K562 (cell line): Measurements from ENCODE around the gene DNAJA1. TPM values are rescaled to one million over a fixed set of nuclear protein-coding genes. Genes with fewer than 3 reads are reported as not detected.

Source experiments
- JUN ChIP-seq, 2 experiments: sonication (generic) in 1 of 2; formaldehyde crosslinking in 1 of 2; IDR thresholded peaks; 2 replicates each; pipeline versions ENCODE4 v1.6.1 to v1.8.0; 2012 to 2022; ENCODE audit warnings: borderline replicate concordance in 2 of 2, mild to moderate bottlenecking in 2 of 2, improper control_type of control experiment in 1 of 2, low read depth in 1 of 2, low read length in 1 of 2, missing genetic modification reagents in 1 of 2
- KDM5B ChIP-seq: fragments of 200-600 bp; sonication (generic); IDR thresholded peaks from 2 replicates; pipeline ENCODE4 v1.6.1; 2012; ENCODE audit warnings: low read depth, mild to moderate bottlenecking, moderate library complexity, low read length, control low read depth, inconsistent platforms; ENCODE audit not compliant: insufficient replicate concordance
- MECOM ChIP-seq: fragments of 250-450 bp; sonication (Bioruptor Pico); IDR thresholded peaks from 2 replicates; pipeline ENCODE4 v1.8.0; 2022; ENCODE audit warnings: inconsistent platforms
- TRIM24 ChIP-seq, 2 experiments: fragments of 450-650 bp; IDR thresholded peaks; 2 replicates each; pipeline ENCODE4 v1.6.1; 2016
- ZEB2 ChIP-seq: fragments of 450-650 bp; IDR thresholded peaks from 2 replicates; pipeline ENCODE4 v1.6.1; 2016
- polyA plus RNA-seq, 8 experiments: library from polyadenylated mRNA; depleted of rRNA in 4 of 8; stranded (reverse) in 5 of 8; unstranded in 3 of 8; fragments of >200 nt; fragmentation: Nextera tagmentation in 2 of 8; fragmentation: Illumina TruSeq in 1 of 8; extraction: Ambion mirVana in 2 of 8; extraction: Trizol in 1 of 8; gene quantifications; 2 replicates each; pipeline versions ENCODE4 v1.2.1 to v1.2.3, GENCODE V29; 2011 to 2014; ENCODE audit warnings: inconsistent platforms in 1 of 8, missing spikeins in 1 of 8
- total RNA-seq, 7 experiments: library from RNA; depleted of rRNA in 6 of 7; stranded (reverse); fragments of >200 nt in 6 of 7; fragmentation: Illumina TruSeq in 2 of 7; extraction: Trizol in 2 of 7; gene quantifications; 2 replicates each; pipeline versions ENCODE4 v1.2.1 to v1.2.3, GENCODE V29; 2011 to 2021; ENCODE audit warnings: low replicate concordance in 1 of 7
- TF ChIP-seq, protein P1 (sequence below): fragments of 200-600 bp; sonication (generic); IDR thresholded peaks from one replicate; pipeline ENCODE4 v1.6.1; 2012; ENCODE audit warnings: mild to moderate bottlenecking, low read depth, low read length, inconsistent platforms
- TF ChIP-seq, protein P2 (sequence below): fragments of 450-650 bp; IDR thresholded peaks from 2 replicates; pipeline ENCODE4 v1.6.1; 2014; ENCODE audit warnings: low read depth, mild to moderate bottlenecking, moderate library complexity, borderline replicate concordance

DNAJA1 gene
- total and polyA plus RNA-seq, 9 of the 15 experiments (the other 6 are each of a cell fraction or from before 2014, with no cell fraction given), result 109 to 359 (median 175) TPM

- TF ChIP-seq, protein P1, sequence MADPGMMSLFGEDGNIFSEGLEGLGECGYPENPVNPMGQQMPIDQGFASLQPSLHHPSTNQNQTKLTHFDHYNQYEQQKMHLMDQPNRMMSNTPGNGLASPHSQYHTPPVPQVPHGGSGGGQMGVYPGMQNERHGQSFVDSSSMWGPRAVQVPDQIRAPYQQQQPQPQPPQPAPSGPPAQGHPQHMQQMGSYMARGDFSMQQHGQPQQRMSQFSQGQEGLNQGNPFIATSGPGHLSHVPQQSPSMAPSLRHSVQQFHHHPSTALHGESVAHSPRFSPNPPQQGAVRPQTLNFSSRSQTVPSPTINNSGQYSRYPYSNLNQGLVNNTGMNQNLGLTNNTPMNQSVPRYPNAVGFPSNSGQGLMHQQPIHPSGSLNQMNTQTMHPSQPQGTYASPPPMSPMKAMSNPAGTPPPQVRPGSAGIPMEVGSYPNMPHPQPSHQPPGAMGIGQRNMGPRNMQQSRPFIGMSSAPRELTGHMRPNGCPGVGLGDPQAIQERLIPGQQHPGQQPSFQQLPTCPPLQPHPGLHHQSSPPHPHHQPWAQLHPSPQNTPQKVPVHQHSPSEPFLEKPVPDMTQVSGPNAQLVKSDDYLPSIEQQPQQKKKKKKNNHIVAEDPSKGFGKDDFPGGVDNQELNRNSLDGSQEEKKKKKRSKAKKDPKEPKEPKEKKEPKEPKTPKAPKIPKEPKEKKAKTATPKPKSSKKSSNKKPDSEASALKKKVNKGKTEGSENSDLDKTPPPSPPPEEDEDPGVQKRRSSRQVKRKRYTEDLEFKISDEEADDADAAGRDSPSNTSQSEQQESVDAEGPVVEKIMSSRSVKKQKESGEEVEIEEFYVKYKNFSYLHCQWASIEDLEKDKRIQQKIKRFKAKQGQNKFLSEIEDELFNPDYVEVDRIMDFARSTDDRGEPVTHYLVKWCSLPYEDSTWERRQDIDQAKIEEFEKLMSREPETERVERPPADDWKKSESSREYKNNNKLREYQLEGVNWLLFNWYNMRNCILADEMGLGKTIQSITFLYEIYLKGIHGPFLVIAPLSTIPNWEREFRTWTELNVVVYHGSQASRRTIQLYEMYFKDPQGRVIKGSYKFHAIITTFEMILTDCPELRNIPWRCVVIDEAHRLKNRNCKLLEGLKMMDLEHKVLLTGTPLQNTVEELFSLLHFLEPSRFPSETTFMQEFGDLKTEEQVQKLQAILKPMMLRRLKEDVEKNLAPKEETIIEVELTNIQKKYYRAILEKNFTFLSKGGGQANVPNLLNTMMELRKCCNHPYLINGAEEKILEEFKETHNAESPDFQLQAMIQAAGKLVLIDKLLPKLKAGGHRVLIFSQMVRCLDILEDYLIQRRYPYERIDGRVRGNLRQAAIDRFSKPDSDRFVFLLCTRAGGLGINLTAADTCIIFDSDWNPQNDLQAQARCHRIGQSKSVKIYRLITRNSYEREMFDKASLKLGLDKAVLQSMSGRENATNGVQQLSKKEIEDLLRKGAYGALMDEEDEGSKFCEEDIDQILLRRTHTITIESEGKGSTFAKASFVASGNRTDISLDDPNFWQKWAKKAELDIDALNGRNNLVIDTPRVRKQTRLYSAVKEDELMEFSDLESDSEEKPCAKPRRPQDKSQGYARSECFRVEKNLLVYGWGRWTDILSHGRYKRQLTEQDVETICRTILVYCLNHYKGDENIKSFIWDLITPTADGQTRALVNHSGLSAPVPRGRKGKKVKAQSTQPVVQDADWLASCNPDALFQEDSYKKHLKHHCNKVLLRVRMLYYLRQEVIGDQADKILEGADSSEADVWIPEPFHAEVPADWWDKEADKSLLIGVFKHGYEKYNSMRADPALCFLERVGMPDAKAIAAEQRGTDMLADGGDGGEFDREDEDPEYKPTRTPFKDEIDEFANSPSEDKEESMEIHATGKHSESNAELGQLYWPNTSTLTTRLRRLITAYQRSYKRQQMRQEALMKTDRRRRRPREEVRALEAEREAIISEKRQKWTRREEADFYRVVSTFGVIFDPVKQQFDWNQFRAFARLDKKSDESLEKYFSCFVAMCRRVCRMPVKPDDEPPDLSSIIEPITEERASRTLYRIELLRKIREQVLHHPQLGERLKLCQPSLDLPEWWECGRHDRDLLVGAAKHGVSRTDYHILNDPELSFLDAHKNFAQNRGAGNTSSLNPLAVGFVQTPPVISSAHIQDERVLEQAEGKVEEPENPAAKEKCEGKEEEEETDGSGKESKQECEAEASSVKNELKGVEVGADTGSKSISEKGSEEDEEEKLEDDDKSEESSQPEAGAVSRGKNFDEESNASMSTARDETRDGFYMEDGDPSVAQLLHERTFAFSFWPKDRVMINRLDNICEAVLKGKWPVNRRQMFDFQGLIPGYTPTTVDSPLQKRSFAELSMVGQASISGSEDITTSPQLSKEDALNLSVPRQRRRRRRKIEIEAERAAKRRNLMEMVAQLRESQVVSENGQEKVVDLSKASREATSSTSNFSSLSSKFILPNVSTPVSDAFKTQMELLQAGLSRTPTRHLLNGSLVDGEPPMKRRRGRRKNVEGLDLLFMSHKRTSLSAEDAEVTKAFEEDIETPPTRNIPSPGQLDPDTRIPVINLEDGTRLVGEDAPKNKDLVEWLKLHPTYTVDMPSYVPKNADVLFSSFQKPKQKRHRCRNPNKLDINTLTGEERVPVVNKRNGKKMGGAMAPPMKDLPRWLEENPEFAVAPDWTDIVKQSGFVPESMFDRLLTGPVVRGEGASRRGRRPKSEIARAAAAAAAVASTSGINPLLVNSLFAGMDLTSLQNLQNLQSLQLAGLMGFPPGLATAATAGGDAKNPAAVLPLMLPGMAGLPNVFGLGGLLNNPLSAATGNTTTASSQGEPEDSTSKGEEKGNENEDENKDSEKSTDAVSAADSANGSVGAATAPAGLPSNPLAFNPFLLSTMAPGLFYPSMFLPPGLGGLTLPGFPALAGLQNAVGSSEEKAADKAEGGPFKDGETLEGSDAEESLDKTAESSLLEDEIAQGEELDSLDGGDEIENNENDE, result no peak
- TF ChIP-seq, protein P2, sequence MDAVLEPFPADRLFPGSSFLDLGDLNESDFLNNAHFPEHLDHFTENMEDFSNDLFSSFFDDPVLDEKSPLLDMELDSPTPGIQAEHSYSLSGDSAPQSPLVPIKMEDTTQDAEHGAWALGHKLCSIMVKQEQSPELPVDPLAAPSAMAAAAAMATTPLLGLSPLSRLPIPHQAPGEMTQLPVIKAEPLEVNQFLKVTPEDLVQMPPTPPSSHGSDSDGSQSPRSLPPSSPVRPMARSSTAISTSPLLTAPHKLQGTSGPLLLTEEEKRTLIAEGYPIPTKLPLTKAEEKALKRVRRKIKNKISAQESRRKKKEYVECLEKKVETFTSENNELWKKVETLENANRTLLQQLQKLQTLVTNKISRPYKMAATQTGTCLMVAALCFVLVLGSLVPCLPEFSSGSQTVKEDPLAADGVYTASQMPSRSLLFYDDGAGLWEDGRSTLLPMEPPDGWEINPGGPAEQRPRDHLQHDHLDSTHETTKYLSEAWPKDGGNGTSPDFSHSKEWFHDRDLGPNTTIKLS, result no peak
- TF ChIP-seq KDM5B, result no peak
- TF ChIP-seq TRIM24 (IDR thresholded peaks at IDR 0.05), result no peak
- TF ChIP-seq ZEB2, result no peak
- no peak for TF ChIP-seq JUN (IDR thresholded peaks at IDR 0.05; ENCODE audit: borderline replicate concordance, low read depth, low read length)
- TF ChIP-seq JUN (CRISPR knock-in tag; IDR thresholded peaks at IDR 0.05; ENCODE audit: borderline replicate concordance), result no peak
- no peak for TF ChIP-seq MECOM (CRISPR knock-in tag)
Observed at GRCh38 chr9:32986971-32987370, 38.1 kb upstream of the DNAJA1 start (continued).
